Chondrocyte (in vitro differentiated cells): ENCODE measurements around the gene NUF2. TPM values are rescaled to one million over a fixed set of nuclear protein-coding genes. Genes with fewer than 3 reads are reported as not detected.
"Not testable (repeated sequence)": the region's sequence is repeated elsewhere in the genome, so short reads cannot be mapped to it uniquely, and the experiment has no call there.

Experiments used
- DNase-seq: peaks from one replicate; pipeline ENCODE4 v3.0.0; 2021; ENCODE audit warnings: mixed read lengths, low spot score
- H3K27ac Mint-ChIP-seq: one replicate; pipeline ENCODE4 v1.8.0; 2021; ENCODE audit warnings: mild to moderate bottlenecking, moderate library complexity, mixed read lengths; ENCODE audit not compliant: unreplicated experiment
- H3K27me3 Mint-ChIP-seq: 2 replicates; pipeline ENCODE4 v1.8.0; 2021; ENCODE audit warnings: low read depth, mixed read lengths
- H3K36me3 Mint-ChIP-seq: 2 replicates; pipeline ENCODE4 v1.8.0; 2021; ENCODE audit warnings: low read depth, mixed read lengths
- H3K4me1 Mint-ChIP-seq: 2 replicates; pipeline ENCODE4 v1.8.0; 2021; ENCODE audit warnings: low read depth, mild to moderate bottlenecking, mixed read lengths
- H3K4me3 Mint-ChIP-seq: one replicate; pipeline ENCODE4 v1.8.0; 2021; ENCODE audit warnings: mild to moderate bottlenecking, moderate library complexity, mixed read lengths; ENCODE audit not compliant: unreplicated experiment
- H3K9me3 Mint-ChIP-seq: 2 replicates; pipeline ENCODE4 v1.8.0; 2021; ENCODE audit warnings: low read depth, mixed read lengths
- total RNA-seq: library from RNA; stranded (reverse); gene quantifications from 3 replicates; pipeline ENCODE4 v1.2.1, GENCODE V29; 2021
- TF ChIP-seq, protein P1 (sequence below): fragments of 200-600 bp; sonication (generic); IDR thresholded peaks from 2 replicates; pipeline ENCODE4 v1.5.0; 2021; ENCODE audit warnings: antibody characterized with exemption, mild to moderate bottlenecking, moderate library complexity

Gene NUF2
- total RNA-seq, 1 donor from 2014 or later = 4.3 TPM

GRCh38 chr1:163290025-163290640 is 31.6 kb upstream of the NUF2 start:
- peaks cover 4% of the 10 kb centered on the region for H3K9me3 Mint-ChIP-seq
- H3K4me1 Mint-ChIP-seq = peaks cover 9% of the 10 kb centered on the region
- no peaks in the 10 kb centered on the region for H3K27me3 Mint-ChIP-seq
- TF ChIP-seq, protein P1, sequence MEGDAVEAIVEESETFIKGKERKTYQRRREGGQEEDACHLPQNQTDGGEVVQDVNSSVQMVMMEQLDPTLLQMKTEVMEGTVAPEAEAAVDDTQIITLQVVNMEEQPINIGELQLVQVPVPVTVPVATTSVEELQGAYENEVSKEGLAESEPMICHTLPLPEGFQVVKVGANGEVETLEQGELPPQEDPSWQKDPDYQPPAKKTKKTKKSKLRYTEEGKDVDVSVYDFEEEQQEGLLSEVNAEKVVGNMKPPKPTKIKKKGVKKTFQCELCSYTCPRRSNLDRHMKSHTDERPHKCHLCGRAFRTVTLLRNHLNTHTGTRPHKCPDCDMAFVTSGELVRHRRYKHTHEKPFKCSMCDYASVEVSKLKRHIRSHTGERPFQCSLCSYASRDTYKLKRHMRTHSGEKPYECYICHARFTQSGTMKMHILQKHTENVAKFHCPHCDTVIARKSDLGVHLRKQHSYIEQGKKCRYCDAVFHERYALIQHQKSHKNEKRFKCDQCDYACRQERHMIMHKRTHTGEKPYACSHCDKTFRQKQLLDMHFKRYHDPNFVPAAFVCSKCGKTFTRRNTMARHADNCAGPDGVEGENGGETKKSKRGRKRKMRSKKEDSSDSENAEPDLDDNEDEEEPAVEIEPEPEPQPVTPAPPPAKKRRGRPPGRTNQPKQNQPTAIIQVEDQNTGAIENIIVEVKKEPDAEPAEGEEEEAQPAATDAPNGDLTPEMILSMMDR = no peak
- H3K4me3 Mint-ChIP-seq = no peak overlapping the region
- H3K27ac Mint-ChIP-seq = no peak overlapping the region
- no peaks in the 10 kb centered on the region for H3K36me3 Mint-ChIP-seq
- no peak for DNase-seq

DNA sequence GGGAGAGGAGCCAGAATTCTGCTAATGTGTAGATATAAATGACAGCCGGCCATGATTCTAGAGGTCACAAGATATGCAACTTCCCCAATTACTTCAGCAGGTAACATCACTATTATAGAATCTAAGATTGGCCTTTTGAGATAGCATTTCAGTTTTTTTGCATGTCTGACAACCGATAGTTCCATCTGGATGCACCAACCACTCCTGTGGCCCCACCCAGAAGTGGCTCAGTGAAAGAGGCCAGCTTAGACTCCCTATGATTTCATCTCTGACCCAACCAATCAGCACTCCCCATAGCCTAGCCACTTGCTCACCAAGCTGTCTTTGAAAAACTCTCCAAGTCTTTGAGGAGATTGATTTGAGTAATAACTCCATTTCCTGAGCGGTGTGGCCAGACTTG is 30.3 kb upstream of the NUF2 start:
- DNase-seq = no peak
- Mint-ChIP-seq H3K4me3 (no peak overlapping the region), H3K9me3 (peaks cover 4% of the 10 kb centered on the region), H3K4me1 (peaks cover 11% of the 10 kb centered on the region), H3K27me3 (no peaks in the 10 kb centered on the region), H3K36me3 (no peaks in the 10 kb centered on the region), H3K27ac (no peak overlapping the region)
- TF ChIP-seq, protein P1 = no peak

- H3K27ac Mint-ChIP-seq, H3K9me3 Mint-ChIP-seq, DNase-seq, H3K36me3 Mint-ChIP-seq, H3K4me1 Mint-ChIP-seq, H3K27me3 Mint-ChIP-seq, H3K4me3 Mint-ChIP-seq: not testable (repeated sequence)
These were observed 29.6 kb upstream of the NUF2 start for GRCh38 chr1:163292153-163292552.

GRCh38 chr1:163293497-163293896 is 28.3 kb upstream of the NUF2 start:
- not testable (repeated sequence) for H3K9me3 Mint-ChIP-seq

GRCh38 chr1:163295949-163296348 is 25.8 kb upstream of the NUF2 start:
- no peak for DNase-seq
- H3K9me3 Mint-ChIP-seq = peaks cover 4% of the 10 kb centered on the region
- TF ChIP-seq, protein P1 = no peak
- peaks cover 2% of the 10 kb centered on the region for H3K4me1 Mint-ChIP-seq
- H3K4me3 Mint-ChIP-seq = no peak overlapping the region
- no peak overlapping the region for H3K27ac Mint-ChIP-seq
- no peaks in the 10 kb centered on the region for H3K27me3 Mint-ChIP-seq
- no peaks in the 10 kb centered on the region for H3K36me3 Mint-ChIP-seq

More at GRCh38 chr1:163293497-163293896, 28.3 kb upstream of the NUF2 start:
- not testable (repeated sequence) for DNase-seq, H3K4me3 Mint-ChIP-seq, H3K27me3 Mint-ChIP-seq, H3K36me3 Mint-ChIP-seq, H3K27ac Mint-ChIP-seq, H3K4me1 Mint-ChIP-seq

GRCh38 chr1:163296504-163297263 is 25.1 kb upstream of the NUF2 start:
- Mint-ChIP-seq H3K27me3 (no peaks in the 10 kb centered on the region), H3K36me3 (no peaks in the 10 kb centered on the region), H3K4me1 (peaks cover 2% of the 10 kb centered on the region), H3K27ac (no peak overlapping the region), H3K4me3 (no peak overlapping the region), H3K9me3 (peaks cover 4% of the 10 kb centered on the region)
- TF ChIP-seq, protein P1 = no peak
- no peak for DNase-seq
